ENCODE results near the gene LHFPL6.

GRCh38 chr13:39417131-39417530, 185.9 kb downstream of the LHFPL6 start:
- no peak for TF ChIP-seq POLR2A (IDR thresholded peaks at IDR 0.05)
- no peak for TF ChIP-seq CTCF (IDR thresholded peaks at IDR 0.05)

All from vagina (tissue), 2 donors.